Measurements from ENCODE around the gene RHOT1.

DNA sequence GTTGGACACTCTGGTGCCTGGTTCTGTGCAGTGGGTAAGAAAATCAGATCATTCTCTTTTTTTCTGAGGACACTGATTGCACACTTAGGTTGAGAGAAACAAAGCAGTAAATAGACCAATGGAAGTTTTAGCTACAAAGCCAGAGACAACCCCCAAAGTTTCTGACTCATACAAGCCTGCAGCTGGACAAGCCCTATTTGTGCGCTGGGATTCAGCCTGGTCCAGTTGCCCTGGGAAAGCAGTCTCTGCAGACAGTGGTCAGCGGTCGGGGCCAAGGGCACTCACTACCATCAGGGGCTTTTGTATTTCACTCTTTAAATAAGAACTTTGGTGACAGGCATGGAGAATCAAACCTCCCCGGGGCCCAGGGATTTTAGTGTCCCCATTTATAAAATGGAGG, 117.3 kb downstream of the RHOT1 start:
- TF ChIP-seq, protein P1, sequence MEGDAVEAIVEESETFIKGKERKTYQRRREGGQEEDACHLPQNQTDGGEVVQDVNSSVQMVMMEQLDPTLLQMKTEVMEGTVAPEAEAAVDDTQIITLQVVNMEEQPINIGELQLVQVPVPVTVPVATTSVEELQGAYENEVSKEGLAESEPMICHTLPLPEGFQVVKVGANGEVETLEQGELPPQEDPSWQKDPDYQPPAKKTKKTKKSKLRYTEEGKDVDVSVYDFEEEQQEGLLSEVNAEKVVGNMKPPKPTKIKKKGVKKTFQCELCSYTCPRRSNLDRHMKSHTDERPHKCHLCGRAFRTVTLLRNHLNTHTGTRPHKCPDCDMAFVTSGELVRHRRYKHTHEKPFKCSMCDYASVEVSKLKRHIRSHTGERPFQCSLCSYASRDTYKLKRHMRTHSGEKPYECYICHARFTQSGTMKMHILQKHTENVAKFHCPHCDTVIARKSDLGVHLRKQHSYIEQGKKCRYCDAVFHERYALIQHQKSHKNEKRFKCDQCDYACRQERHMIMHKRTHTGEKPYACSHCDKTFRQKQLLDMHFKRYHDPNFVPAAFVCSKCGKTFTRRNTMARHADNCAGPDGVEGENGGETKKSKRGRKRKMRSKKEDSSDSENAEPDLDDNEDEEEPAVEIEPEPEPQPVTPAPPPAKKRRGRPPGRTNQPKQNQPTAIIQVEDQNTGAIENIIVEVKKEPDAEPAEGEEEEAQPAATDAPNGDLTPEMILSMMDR (IDR thresholded peaks at IDR 0.05; ENCODE audit: insufficient read depth, low read length) = no peak
- no peak for TF ChIP-seq POLR2AphosphoS5 (IDR thresholded peaks at IDR 0.05; ENCODE audit: low read depth)
- no peak for TF ChIP-seq GABPA (IDR thresholded peaks at IDR 0.05; ENCODE audit: low read depth)
- TF ChIP-seq, protein P2, sequence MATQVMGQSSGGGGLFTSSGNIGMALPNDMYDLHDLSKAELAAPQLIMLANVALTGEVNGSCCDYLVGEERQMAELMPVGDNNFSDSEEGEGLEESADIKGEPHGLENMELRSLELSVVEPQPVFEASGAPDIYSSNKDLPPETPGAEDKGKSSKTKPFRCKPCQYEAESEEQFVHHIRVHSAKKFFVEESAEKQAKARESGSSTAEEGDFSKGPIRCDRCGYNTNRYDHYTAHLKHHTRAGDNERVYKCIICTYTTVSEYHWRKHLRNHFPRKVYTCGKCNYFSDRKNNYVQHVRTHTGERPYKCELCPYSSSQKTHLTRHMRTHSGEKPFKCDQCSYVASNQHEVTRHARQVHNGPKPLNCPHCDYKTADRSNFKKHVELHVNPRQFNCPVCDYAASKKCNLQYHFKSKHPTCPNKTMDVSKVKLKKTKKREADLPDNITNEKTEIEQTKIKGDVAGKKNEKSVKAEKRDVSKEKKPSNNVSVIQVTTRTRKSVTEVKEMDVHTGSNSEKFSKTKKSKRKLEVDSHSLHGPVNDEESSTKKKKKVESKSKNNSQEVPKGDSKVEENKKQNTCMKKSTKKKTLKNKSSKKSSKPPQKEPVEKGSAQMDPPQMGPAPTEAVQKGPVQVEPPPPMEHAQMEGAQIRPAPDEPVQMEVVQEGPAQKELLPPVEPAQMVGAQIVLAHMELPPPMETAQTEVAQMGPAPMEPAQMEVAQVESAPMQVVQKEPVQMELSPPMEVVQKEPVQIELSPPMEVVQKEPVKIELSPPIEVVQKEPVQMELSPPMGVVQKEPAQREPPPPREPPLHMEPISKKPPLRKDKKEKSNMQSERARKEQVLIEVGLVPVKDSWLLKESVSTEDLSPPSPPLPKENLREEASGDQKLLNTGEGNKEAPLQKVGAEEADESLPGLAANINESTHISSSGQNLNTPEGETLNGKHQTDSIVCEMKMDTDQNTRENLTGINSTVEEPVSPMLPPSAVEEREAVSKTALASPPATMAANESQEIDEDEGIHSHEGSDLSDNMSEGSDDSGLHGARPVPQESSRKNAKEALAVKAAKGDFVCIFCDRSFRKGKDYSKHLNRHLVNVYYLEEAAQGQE (IDR thresholded peaks at IDR 0.05; ENCODE audit: insufficient replicate concordance, low read depth) = no peak
